Caco-2 (cell line): ENCODE data around the gene RGS10. TPM values are rescaled to one million over a fixed set of nuclear protein-coding genes. Genes with fewer than 3 reads are reported as not detected.

Experiments
- BruUV-seq: library from RNA; stranded (reverse); fragments of 400-500 nt; replicated peaks from 2 replicates; lab custom pipeline; 2021; lab: Mats Ljungman, UMichigan
- CTCF ChIA-PET: fragments of 300-600 bp; sonication (Branson Sonifier 250); formaldehyde crosslinking; loops from one replicate; lab custom pipeline; 2022; ENCODE audit warnings: antibody characterized with exemption; lab: Charles Lee
- POLR2A ChIA-PET: fragments of 300-600 bp; sonication (Branson Sonifier 250); formaldehyde crosslinking; loops from one replicate; lab custom pipeline; 2022; ENCODE audit warnings: antibody characterized with exemption; lab: Charles Lee
- DNase-seq, 2 experiments: peaks; one replicate each; pipeline versions ENCODE4 v3.0.0 to v3.0.0-alpha.2; 2020 to 2022
- H3K27me3 ChIP-seq: replicated peaks from 2 replicates; pipeline ENCODE4 v1.6.0; 2011; ENCODE audit warnings: low read length; ENCODE audit not compliant: control insufficient read depth, insufficient read depth
- H3K36me3 ChIP-seq: 2 replicates; pipeline ENCODE4 v1.5.1; 2011; ENCODE audit warnings: low read length; ENCODE audit not compliant: control insufficient read depth, insufficient read depth
- H3K4me1 ChIP-seq: fragments of 250-450 bp; sonication (Bioruptor Pico); 2 replicates; pipeline ENCODE4 v1.5.1; 2020; ENCODE audit warnings: mild to moderate bottlenecking
- H3K4me3 ChIP-seq: 2 replicates; pipeline ENCODE4 v1.5.1; 2011; ENCODE audit warnings: low read depth, mild to moderate bottlenecking, control low read depth, low read length
- H3K9me3 ChIP-seq: fragments of 250-450 bp; sonication (Bioruptor Pico); 2 replicates; pipeline ENCODE4 v1.5.1; 2020; ENCODE audit warnings: mild to moderate bottlenecking, moderate library complexity
- H3K27ac Mint-ChIP-seq: one replicate; pipeline ENCODE4 v1.8.0; 2022; ENCODE audit warnings: mixed read lengths; ENCODE audit not compliant: unreplicated experiment
- H3K27me3 Mint-ChIP-seq: one replicate; pipeline ENCODE4 v1.8.0; 2022; ENCODE audit warnings: mixed read lengths; ENCODE audit not compliant: insufficient read depth, unreplicated experiment
- H3K36me3 Mint-ChIP-seq: one replicate; pipeline ENCODE4 v1.8.0; 2022; ENCODE audit warnings: mild to moderate bottlenecking, mixed read lengths; ENCODE audit not compliant: insufficient read depth, unreplicated experiment
- H3K4me1 Mint-ChIP-seq: one replicate; pipeline ENCODE4 v1.8.0; 2022; ENCODE audit warnings: low read depth, mixed read lengths; ENCODE audit not compliant: unreplicated experiment
- H3K4me3 Mint-ChIP-seq: one replicate; pipeline ENCODE4 v1.8.0; 2022; ENCODE audit warnings: mild to moderate bottlenecking, moderate library complexity, mixed read lengths; ENCODE audit not compliant: unreplicated experiment
- H3K9me3 Mint-ChIP-seq: one replicate; pipeline ENCODE4 v1.8.0; 2022; ENCODE audit warnings: mixed read lengths; ENCODE audit not compliant: unreplicated experiment
- CTCF ChIP-seq, 2 experiments: fragments of 200-600 bp in 1 of 2; IDR thresholded peaks; 1 replicate in 1 of 2; 2 replicates in 1 of 2; pipeline versions ENCODE4 v1.5.1 to v1.8.0; 2011 to 2022; ENCODE audit warnings: antibody characterized with exemption in 1 of 2, control low read depth in 1 of 2, inconsistent platforms in 1 of 2, low read depth in 1 of 2, low read length in 1 of 2, mild to moderate bottlenecking in 1 of 2, moderate library complexity in 1 of 2; ENCODE audit not compliant: insufficient read depth in 1 of 2, severe bottlenecking in 1 of 2, unreplicated experiment in 1 of 2
- intact Hi-C: fragments of 100-400 bp; cut with micrococcal nuclease; formaldehyde crosslinking; loops from one replicate; pipeline ENCODE4 v1.10.0; 2022; ENCODE audit not compliant: unreplicated experiment
- total RNA-seq: library from RNA; stranded (reverse); gene quantifications from 2 replicates; pipeline ENCODE4 v1.2.3, GENCODE V29; 2022

The RGS10 gene
- total RNA-seq, 1 experiment from 2014 or later = 23.2 TPM

- Histone ChIP-seq H3K4me3 (no peak overlapping the region), H3K4me1 (peaks cover 5% of the 10 kb centered on the region; the same call in 1 of the 2 replicates), H3K27me3 (no peaks in the 10 kb centered on the region), H3K9me3 (no peaks in the 10 kb centered on the region), H3K36me3 (no peaks in the 10 kb centered on the region)
- Mint-ChIP-seq H3K27ac (no peak overlapping the region), H3K4me3 (no peak overlapping the region), H3K9me3 (no peaks in the 10 kb centered on the region), H3K27me3 (no peaks in the 10 kb centered on the region), H3K36me3 (peaks cover 8% of the 10 kb centered on the region), H3K4me1 (peaks cover 14% of the 10 kb centered on the region)
- no peak for TF ChIP-seq CTCF (IDR thresholded peaks at IDR 0.05; ENCODE audit: insufficient read depth in 1 of 2, low read depth in 1 of 2, low read length in 1 of 2, severe bottlenecking in 1 of 2, unreplicated experiment in 1 of 2)
- CTCF ChIA-PET = no interaction called here
- DNase-seq = no peak
- intact Hi-C loops = no loop called here
- BruUV-seq = no TSS peak
- POLR2A ChIA-PET = no interaction called here
Observed at GRCh38 chr10:119539359-119539825, 3.1 kb downstream of the RGS10 start.

GRCh38 chr10:119538632-119539358, 3.7 kb downstream of the RGS10 start:
- Histone ChIP-seq H3K27me3 (no peaks in the 10 kb centered on the region), H3K9me3 (no peaks in the 10 kb centered on the region), H3K36me3 (no peaks in the 10 kb centered on the region), H3K4me1 (peaks cover 6% of the 10 kb centered on the region; the same call in 1 of the 2 replicates), H3K4me3 (no peak overlapping the region)
- no peak for TF ChIP-seq CTCF (IDR thresholded peaks at IDR 0.05; ENCODE audit: insufficient read depth in 1 of 2, low read depth in 1 of 2, low read length in 1 of 2, severe bottlenecking in 1 of 2, unreplicated experiment in 1 of 2)
- DNase-seq = peak in 1 of 2 experiments; percentile 9
- intact Hi-C loops = no loop called here
- H3K27ac Mint-ChIP-seq = no peak overlapping the region
- no peak overlapping the region for H3K4me3 Mint-ChIP-seq
- H3K36me3 Mint-ChIP-seq = peaks cover 6% of the 10 kb centered on the region
- H3K9me3 Mint-ChIP-seq = no peaks in the 10 kb centered on the region
- no TSS peak for BruUV-seq
- H3K4me1 Mint-ChIP-seq = peaks cover 10% of the 10 kb centered on the region
- POLR2A ChIA-PET = no interaction called here
- CTCF ChIA-PET = interaction anchor here (0.6 kb wide), 1 partner anchor 31 kb away, joined by 3 read pairs; no protein-coding TSS in a partner anchor
- no peaks in the 10 kb centered on the region for H3K27me3 Mint-ChIP-seq

- TF ChIP-seq CTCF (IDR thresholded peaks at IDR 0.05; ENCODE audit: insufficient read depth in 1 of 2, low read depth in 1 of 2, low read length in 1 of 2, severe bottlenecking in 1 of 2, unreplicated experiment in 1 of 2) = no peak
- Histone ChIP-seq H3K9me3 (no peaks in the 10 kb centered on the region), H3K36me3 (no peaks in the 10 kb centered on the region), H3K27me3 (no peaks in the 10 kb centered on the region), H3K4me3 (no peak overlapping the region), H3K4me1 (peaks cover 13% of the 10 kb centered on the region; the same call in 1 of the 2 replicates)
- H3K27me3 Mint-ChIP-seq = no peaks in the 10 kb centered on the region
- ChIA-PET POLR2A (interaction anchor here (0.6 kb wide), 1 partner anchor 459 kb away, joined by 4 read pairs; no protein-coding TSS in a partner anchor), CTCF (interaction anchor here (0.6 kb wide), 1 partner anchor 30 kb away, joined by 3 read pairs; no protein-coding TSS in a partner anchor)
- DNase-seq = no peak
- BruUV-seq = no TSS peak
- H3K9me3 Mint-ChIP-seq = no peaks in the 10 kb centered on the region
- H3K4me3 Mint-ChIP-seq = no peak overlapping the region
- no peaks in the 10 kb centered on the region for H3K36me3 Mint-ChIP-seq
- no peak overlapping the region for H3K27ac Mint-ChIP-seq
- intact Hi-C loops = no loop called here
- H3K4me1 Mint-ChIP-seq = peaks cover 5% of the 10 kb centered on the region
Observed at GRCh38 chr10:119537953-119538630, 4.4 kb downstream of the RGS10 start.
